ENCODE results near the gene ITPK1. TPM values are rescaled to one million over a fixed set of nuclear protein-coding genes. Genes with fewer than 3 reads are reported as not detected.

Gene ITPK1
- total and polyA plus RNA-seq, 10 of the 15 experiments (the other 5 are each of a cell fraction or from before 2014, with no cell fraction given), result 1.3 to 73.2 (median 27.0) TPM

GRCh38 chr14:93011650-93012325 is 103.9 kb downstream of the ITPK1 start (continued):
- TF ChIP-seq ZNF592 (IDR thresholded peaks at IDR 0.05), result no peak

GRCh38 chr14:93011141-93011529 is 104.6 kb downstream of the ITPK1 start:
- Histone ChIP-seq H3K36me3 (ENCODE audit: control insufficient read depth in 2 of 2, insufficient read depth in 2 of 2, low read length in 1 of 2) (peaks cover 0 to 27% of the 10 kb centered on the region in 2 experiments; a peak in 3 of 4 replicates), H3K9me3 (replicated peaks; ENCODE audit: control insufficient read depth, insufficient read depth, low read length) (no peaks in the 10 kb centered on the region), H3K4me2 (ENCODE audit: control insufficient read depth, insufficient read depth) (no peak overlapping the region), H3K27ac (ENCODE audit: control insufficient read depth, insufficient read depth) (no peak overlapping the region), H3K4me3 (no peak overlapping the region), H4K20me1 (ENCODE audit: control insufficient read depth, insufficient read depth) (no peaks in the 10 kb centered on the region), H3K79me2 (ENCODE audit: control insufficient read depth, insufficient read depth, low read length) (no peaks in the 10 kb centered on the region; the same call in 1 of the 2 replicates), H3K4me1 (ENCODE audit: control insufficient read depth, insufficient read depth, low read length) (peaks cover 25% of the 10 kb centered on the region), H3K27me3 (replicated peaks in 1 of 2; ENCODE audit: control insufficient read depth in 2 of 2, insufficient read depth in 2 of 2, low read length in 1 of 2) (no peaks in the 10 kb centered on the region), H3K9ac (ENCODE audit: control insufficient read depth, insufficient read depth, low read length) (no peak overlapping the region), H2AFZ (ENCODE audit: control insufficient read depth, low read depth, low read length) (no peak overlapping the region)
- ChIA-PET CTCF (interaction anchor here (1.8 kb wide), 1 partner anchor 102 kb away, joined by 7 read pairs; no protein-coding TSS in a partner anchor), SMC1A (ENCODE audit: uncharacterized antibody, unreplicated experiment) (interaction anchor here (0.9 kb wide), 1 partner anchor 11 kb away, joined by 3 read pairs; no protein-coding TSS in a partner anchor), RAD21 (ENCODE audit: unreplicated experiment) (interaction anchor here (1.0 to 1.1 kb wide), 2 partner anchors 102 to 121 kb away, joined by 3 to 4 read pairs; no protein-coding TSS in a partner anchor), POLR2A (no interaction called here)
- BruUV-seq (replicated peaks), result no TSS peak
- intact Hi-C loops (cut with micrococcal nuclease; ENCODE audit: unreplicated experiment) (no loop called here), in situ Hi-C loops (cut with MboI) (no loop called here)
- DNase-seq (ENCODE audit: low read depth, low spot score), result no peak
- FAIRE-seq, result no peak
- TF ChIP-seq CREM (IDR thresholded peaks at IDR 0.05; ENCODE audit: low read depth), result no peak
- TF ChIP-seq LARP7 (IDR thresholded peaks at IDR 0.05), result no peak
- TF ChIP-seq NR2C1 (IDR thresholded peaks at IDR 0.05), result no peak
- 86% methylated on average over 10 of the region's 10 CpGs for WGBS (ENCODE audit: insufficient coverage, insufficient replicate concordance, low lambda C conversion rate, missing lambda C conversion rate)
- no peak for ATAC-seq

All from GM12878 (cell line).